GM19099 (cell line): ENCODE measurements around the gene QRFP.

ENCODE experiments used
- POLR2A ChIP-seq: IDR thresholded peaks from 3 replicates; pipeline ENCODE4 v1.6.1; 2011; ENCODE audit warnings: low read depth; ENCODE audit not compliant: insufficient read length; ENCODE audit errors: extremely low read depth

The QRFP gene

GRCh38 chr9:130904070-130905044, 7.7 kb upstream of the QRFP start:
- no peak for TF ChIP-seq POLR2A

- no peak for TF ChIP-seq POLR2A
Measured at GRCh38 chr9:130903194-130904069, 6.8 kb upstream of the QRFP start.

GRCh38 chr9:130902204-130903185, 5.9 kb upstream of the QRFP start:
- no peak for TF ChIP-seq POLR2A

DNA sequence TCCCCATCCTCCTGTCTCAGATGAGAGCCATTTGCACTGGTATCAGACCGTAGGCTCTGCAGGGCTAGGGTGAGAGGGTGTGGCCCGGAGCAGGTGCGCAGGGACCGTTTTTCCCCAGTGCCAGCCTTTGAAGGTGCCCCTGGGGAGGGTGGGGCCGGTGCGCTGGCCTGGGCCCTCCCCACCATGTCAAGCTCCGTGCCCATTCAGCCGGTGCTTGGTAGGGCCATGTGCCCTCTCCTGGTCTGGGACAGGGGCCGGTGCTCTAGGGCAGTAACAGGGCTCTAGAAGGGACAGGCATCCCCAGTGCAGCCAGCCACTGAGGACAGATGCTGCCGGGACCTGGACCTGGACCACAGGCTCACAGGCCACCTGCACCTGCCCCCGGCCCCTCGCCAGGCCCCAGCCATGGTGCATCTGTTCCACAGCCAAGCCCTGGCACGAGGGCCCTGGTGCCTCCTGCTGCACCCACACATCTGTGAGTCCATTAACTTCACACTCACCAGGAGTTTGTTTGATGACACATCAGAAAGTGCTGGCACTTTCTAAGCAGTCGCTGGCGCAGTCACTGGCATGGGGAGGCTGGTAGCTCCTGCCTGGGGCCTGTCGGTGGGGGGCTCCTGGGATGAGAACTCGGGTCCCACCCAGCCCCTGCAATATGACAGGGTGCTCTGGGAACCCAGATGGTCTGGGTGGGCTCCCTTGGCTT, 5.0 kb upstream of the QRFP start:
- TF ChIP-seq POLR2A: no peak

DNA sequence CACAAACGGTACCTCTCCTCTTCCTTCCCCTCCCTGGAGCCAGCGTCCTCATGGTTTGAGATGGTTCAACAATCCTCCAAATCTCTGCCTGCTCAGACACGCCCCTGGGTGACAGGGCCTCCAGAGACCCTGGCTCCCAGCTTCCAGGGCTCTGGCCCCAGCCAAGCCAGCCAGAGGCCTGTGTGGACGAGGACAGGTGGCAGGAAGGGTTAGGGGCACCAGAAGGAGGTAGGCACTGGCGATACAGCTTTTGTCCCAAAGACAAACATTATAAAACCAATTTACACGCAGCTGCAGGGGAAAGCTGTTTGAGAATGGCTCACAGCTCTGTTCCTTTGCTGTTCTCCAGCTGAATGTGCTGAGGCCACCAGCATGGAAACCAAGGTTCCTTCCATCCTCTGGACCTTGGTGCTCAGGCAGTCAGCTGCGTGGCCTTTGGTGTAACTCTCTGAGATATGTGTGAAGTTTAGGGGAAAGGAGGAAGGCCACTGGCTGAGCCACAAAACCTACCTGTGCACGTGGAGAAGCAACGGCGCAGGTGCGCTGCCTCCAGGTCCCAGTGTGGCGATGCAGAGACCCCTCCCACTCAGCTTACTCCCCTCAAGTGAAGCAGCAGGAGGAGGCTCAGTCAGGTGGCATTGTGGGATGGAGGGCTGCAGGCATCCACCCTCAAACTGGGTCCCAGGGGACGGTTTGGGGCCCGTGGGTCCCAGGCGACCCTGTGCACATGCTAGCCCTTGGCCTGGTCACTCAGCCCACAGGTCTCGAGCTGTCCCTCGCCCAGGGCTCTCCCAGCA, 4.3 kb upstream of the QRFP start:
- no peak for TF ChIP-seq POLR2A

DNA sequence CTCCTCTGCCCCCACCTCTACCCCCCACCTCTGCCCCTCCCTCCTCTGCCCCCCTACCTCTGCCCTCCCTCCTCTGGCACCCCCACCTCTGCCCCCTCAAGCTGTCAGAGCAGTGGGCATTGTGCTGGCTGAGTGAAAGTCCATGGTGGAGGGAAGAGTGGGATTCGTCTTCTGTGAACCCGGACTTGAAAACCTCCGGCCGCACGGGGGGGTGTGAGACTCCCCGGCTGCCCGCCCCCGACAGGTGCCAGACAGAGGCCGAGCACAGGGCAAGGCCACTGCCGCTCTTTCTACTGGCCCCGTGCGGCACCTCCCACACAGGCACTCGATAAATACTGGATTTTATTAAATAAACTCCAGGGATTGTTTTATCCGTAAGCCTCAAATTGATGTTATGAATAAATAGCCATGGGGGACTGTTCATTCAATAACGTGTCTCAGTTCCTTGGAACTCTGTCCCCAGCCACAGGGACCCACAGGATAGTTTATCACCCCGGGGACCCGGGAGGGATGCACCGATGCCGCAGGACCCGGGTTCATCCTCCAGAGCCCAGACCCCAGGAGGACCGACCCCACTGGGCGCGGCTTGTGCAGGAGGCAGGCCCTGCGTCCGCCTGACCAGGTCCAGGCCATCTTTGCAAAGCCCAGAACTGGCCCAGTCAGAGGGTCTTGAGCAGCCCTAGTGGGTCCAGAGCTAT, 2.6 kb upstream of the QRFP start:
- no peak for TF ChIP-seq POLR2A

DNA sequence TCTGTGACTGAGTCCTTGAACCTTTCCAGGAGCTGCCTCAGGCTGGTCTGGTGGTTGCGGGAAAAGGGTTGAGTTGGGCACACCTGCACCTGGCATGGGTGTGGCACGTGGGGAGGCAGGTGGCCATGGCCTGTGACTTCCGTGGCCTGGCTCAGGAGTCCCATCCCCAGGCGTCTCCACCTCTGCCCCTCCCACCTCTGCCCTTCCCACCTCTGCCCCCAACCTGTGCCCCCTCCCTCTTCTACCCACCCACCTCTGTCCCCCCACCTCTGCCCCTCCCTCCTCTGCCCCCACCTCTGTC, 1.9 kb upstream of the QRFP start:
- no peak for TF ChIP-seq POLR2A

DNA sequence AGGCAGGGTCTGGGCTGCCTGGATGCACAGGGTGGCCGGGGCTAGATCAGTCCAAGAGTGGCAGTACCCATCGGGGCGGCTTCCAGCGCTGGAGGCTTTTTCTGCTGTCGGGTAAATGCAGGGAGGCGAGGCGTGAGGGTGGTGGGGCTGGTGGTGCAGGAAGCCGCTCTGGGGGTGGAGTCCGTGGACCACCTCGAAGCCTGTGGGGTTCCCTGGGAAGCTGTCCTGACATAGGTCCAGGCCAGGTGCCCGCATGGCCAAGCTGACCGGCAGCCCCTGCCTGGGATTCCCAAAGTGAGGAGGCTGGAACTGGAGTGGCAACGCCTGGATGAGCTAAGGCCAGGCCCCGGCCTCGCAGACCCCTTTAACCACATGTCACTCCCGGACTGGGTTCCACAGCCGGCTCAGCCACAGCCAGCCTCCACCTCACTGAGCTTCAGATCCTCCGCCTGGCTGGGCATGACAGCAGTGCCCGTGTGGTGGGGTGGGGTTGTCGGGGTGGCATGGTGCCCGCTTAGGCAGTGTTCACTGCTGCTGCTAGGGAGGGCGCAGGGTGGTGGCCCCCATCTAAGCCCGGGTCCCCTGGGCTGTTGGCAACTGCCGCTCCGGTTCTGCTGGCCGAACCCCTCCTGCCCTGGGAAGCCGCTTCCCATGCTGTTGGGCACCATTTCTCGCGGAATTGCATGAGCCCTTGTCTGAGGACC, 1.4 kb upstream of the QRFP start:
- TF ChIP-seq POLR2A: no peak

DNA sequence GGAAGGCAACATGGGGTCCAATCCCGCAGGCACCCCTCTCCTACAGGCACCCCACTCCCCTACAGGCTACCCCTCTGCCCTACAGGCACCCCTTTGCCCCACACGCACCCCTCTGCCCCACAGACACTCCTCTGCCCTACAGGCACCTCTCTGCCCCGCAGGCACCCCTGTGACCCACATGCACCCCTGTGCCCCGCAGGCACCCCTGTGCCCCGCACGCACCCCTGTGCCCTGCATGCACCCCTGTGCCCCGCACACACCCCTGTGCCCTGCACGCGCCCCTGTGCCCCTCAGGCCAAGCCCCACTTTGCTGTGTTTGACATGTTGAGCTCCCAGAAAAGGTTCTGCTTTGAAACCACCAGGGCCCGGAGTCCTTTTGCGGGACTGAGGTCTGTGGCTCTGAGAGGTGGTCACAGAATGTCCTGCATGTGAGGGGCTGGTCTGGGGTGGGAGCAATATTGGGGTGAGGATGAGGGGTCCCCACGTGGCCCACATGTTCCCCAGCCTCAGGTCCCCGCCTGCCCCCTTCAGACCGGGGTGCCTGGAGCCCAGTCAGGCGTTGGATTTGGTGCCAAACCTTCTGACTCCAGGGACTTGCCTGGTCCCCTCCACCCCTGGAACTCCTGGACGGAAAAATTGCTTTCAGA, 616 bp upstream of the QRFP start:
- no peak for TF ChIP-seq POLR2A

DNA sequence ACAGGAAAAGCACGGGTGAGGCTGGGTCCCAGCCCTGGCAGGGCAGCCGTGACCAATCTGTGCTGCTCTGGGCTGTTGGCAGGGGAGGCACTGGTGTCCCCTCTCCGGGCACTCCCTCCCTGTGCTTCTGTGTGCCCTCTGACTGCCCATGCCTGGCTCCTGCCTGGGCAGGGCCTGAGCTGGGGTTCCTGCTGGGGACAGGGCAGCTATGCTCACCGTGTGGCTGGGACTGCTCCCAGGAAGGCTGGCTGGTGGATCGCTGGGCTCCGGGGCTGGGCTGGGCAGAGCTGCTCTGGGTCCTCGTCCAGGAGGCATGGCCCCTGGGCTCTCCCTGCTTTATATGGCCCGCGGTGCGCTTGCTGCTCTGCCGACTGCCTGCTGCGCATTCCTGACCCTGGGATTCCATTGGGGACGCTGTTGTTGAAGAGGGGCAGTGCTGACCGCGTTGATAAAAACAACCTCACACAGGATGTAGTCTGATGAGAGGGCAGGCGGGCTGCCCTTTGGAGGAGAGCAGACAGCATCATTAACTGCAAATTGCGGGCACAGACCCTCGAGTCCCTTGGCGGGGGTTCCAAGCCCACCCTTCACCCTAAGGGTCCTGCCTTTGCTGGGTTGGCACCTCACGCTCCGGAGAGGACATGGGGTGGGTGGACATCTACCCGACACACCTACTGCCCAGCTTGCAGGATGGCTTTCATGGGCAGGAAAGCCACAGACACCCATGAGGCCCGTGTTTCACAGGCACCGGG, 955 bp downstream of the QRFP start:
- no peak for TF ChIP-seq POLR2A

- no peak for TF ChIP-seq POLR2A
Measured at GRCh38 chr9:130895038-130895437, 1.6 kb downstream of the QRFP start.
